Stimulated activated effector memory CD8-positive, alpha-beta T cell treated with anti-CD3 and anti-CD28 coated beads, Interleukin-12 subunit alpha, Interleukin-12 subunit beta, amount 100 ng/mL, for 72 hours (primary cell): Measurements from ENCODE around the gene RFX5.
A peak's percentile ranks its signal among the peaks of the same experiment; 100 is the strongest.

Experiments used
- ATAC-seq: fragments of 150-1000 bp; cut with Tn5 transposase; 2 replicates; pipeline ENCODE4 v1.10.0; 2021
- DNase-seq, 2 donors: peaks; one replicate each; pipeline ENCODE4 v3.0.0; 2021 to 2022; ENCODE audit warnings: low spot score in 2 of 2
- H3K27ac Mint-ChIP-seq: one replicate; pipeline ENCODE4 v1.8.0; 2022; ENCODE audit warnings: mild to moderate bottlenecking, mixed read lengths
- H3K36me3 Mint-ChIP-seq: one replicate; pipeline ENCODE4 v1.8.0; 2022; ENCODE audit warnings: mild to moderate bottlenecking, mixed read lengths
- H3K4me1 Mint-ChIP-seq: one replicate; pipeline ENCODE4 v1.8.0; 2022; ENCODE audit warnings: mixed read lengths
- H3K4me3 Mint-ChIP-seq: one replicate; pipeline ENCODE4 v1.8.0; 2022; ENCODE audit warnings: mild to moderate bottlenecking, mixed read lengths
- H3K9me3 Mint-ChIP-seq: one replicate; pipeline ENCODE4 v1.8.0; 2022; ENCODE audit warnings: mixed read lengths

The RFX5 gene

DNA sequence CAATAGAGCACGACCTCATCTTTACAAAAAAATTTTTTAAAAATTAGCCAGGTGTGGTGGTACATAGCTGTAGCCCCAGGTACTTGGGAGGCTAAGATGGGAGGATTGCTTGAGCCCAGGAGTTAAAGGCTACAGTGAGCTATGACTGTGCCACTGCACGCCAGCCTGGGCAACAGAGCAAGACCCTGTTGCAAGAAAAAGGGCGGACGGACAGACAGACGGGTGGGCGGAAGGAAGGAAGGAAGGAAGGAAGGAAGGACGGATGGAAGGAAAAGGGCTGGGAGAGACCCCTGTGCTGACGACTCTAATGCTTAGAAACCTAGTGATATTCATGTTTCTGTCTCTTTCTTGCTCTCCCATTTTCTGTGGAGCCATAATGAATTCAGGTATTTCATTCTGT, 34.2 kb downstream of the RFX5 start:
- no peaks in the 10 kb centered on the region for H3K9me3 Mint-ChIP-seq
- no peak overlapping the region for H3K4me3 Mint-ChIP-seq
- H3K4me1 Mint-ChIP-seq = peaks cover 53% of the 10 kb centered on the region
- no peak for ATAC-seq
- peaks cover 97% of the 10 kb centered on the region for H3K36me3 Mint-ChIP-seq
- peak overlapping the region; percentile 98 for H3K27ac Mint-ChIP-seq
- DNase-seq = no peak

DNA sequence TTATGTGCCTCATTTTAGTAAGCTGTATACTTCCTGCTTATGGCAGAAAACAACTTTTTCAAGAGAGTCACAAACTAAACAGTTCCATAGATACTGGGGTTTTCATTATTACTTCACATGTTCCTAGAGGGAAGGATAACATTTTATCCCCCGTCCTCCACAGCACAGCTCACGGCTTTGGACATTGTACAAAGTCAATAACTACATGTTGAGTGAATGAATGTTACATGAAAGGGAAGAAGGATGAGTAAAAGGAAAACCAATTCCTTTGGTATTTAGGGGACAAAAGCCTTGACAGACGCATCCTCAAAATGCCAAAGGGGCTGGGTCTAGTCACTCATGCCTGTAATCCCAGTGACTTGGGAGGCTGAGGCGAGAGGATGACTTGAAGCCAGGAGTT, 34.6 kb downstream of the RFX5 start:
- ATAC-seq (no peak), DNase-seq (no peak)
- Mint-ChIP-seq H3K9me3 (no peaks in the 10 kb centered on the region), H3K4me1 (peaks cover 49% of the 10 kb centered on the region), H3K4me3 (peak overlapping the region; percentile 59), H3K36me3 (peaks cover 97% of the 10 kb centered on the region), H3K27ac (peak overlapping the region; percentile 98)

DNA sequence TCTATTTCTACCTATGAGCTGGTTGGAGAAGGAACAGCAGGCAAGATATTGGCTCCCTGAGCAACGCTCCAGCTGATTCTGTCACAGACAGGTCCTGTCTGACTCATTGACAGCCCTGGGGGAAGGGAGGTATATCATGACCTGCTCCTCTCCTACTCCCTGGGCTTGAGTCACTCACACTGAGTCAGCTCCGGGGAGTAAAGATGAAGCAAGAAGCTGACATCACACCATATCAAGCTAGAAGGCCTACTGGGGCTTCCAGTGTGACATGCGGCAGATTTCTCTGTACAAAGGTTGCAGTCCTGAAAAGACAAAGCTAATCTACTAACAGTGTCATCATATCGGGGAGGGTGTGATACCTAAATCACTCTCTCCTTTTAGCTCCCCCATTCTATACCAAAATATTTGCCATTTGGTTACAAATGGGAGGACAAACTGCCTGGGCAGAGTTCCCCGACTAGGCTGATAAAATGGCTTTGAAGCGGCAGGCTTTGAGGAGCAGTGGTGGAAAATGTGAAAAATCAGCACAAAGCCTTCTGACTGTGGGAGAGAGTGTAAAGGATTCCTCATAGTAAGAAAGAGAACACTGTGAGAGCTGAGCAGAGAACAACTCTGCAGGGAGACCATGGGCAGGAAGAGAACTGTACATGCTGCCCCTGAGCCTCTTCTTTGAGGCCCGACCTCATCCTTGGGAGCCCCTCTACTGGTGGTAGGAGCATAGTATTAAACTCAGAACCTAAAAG, 35.3 kb downstream of the RFX5 start:
- Mint-ChIP-seq H3K27ac (peak overlapping the region; percentile 98), H3K36me3 (peaks cover 97% of the 10 kb centered on the region), H3K4me1 (peaks cover 47% of the 10 kb centered on the region), H3K9me3 (no peaks in the 10 kb centered on the region), H3K4me3 (peak overlapping the region; percentile 59)
- peak; percentile 100 for ATAC-seq
- peak; percentile 51 to 80 for DNase-seq

DNA sequence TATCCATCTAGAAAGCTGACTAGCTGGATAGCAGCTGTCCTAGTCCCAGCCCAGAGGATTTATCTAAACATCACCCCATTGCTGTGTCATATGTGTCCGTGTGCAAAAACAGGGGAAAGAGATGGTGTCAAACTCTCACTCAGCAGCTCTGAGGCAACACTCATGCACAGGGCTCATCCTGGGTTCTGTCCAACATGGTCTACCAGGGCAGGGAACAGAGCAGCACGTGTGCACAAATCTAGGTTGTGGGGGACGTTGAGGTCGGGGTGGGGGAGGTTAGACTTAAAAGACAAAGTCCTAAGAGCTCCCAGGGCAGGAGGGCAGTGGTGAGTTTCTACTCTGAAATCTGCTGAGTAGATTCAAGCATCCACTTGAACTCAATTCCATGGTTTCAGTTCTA, 36.0 kb downstream of the RFX5 start:
- ATAC-seq = no peak
- H3K4me1 Mint-ChIP-seq = peaks cover 47% of the 10 kb centered on the region
- H3K27ac Mint-ChIP-seq = peak overlapping the region; percentile 98
- no peaks in the 10 kb centered on the region for H3K9me3 Mint-ChIP-seq
- no peak for DNase-seq
- peak overlapping the region; percentile 59 for H3K4me3 Mint-ChIP-seq
- peaks cover 97% of the 10 kb centered on the region for H3K36me3 Mint-ChIP-seq

DNA sequence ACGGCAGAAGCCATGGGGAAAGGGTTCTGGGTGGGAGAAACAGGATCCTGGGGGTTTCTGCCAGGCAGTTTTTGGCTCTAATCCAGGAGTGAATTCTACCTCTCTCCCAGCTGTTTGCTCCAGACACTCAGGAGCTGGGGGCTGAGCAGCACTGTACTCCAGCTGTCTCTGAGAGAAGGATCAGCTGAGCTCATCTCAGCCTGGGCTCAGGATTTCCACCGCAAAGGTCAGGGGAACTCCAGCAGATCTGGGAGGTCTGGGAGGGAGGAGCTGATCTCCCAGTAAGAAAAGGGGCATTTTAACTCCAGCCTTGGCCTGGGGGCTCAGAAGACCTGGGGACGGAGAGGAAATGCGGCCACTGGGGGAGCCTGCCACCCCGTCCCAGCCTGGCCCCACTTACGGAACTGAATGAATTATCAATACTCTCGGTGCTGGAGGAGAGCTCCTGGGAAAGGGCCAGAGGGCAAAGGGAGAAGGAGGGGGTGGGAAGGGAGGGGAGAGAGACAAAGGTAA, 37.2 kb downstream of the RFX5 start:
- DNase-seq (no peak), ATAC-seq (no peak)
- peaks cover 47% of the 10 kb centered on the region for H3K4me1 Mint-ChIP-seq
- no peaks in the 10 kb centered on the region for H3K9me3 Mint-ChIP-seq
- H3K36me3 Mint-ChIP-seq = peaks cover 97% of the 10 kb centered on the region
- no peak overlapping the region for H3K4me3 Mint-ChIP-seq
- H3K27ac Mint-ChIP-seq = peak overlapping the region; percentile 98

DNA sequence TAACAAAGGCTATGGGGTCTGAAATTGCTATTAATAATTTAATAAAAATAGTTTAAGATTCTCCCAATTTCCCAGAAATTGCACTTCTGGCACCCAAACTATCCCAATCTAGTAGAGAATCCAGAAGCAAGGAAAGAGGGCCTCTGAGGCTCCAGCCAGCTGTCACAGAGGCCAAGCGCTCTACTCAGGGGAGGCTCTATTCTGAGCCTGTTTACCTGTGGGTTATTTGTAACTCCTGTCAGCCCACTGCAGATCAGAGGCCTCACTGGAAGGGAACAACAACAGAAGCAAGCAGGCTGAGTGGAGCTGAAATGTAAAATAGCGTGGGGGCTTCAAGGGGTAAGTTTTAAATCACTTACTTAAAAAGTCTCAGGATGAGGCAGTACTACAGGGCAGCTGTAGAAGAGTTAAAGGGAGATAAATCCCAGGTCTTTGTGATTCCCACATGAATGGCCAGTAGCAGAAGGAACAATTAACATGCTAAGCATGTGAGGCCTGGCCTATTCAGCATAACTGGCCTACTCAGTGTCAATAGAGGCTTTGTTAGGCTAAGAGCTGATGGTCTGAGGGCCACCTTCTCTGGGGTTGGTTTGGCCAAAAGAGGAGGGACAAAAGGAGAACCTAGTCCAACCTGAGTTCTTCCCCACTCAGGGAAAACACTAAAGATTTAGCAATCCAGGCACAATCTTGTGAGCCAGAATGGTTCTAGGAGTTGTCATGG, 52.1 kb downstream of the RFX5 start:
- no peak for ATAC-seq
- no peak for DNase-seq
- Mint-ChIP-seq H3K9me3 (no peaks in the 10 kb centered on the region), H3K4me1 (peaks cover 9% of the 10 kb centered on the region), H3K27ac (peak overlapping the region; percentile 79), H3K36me3 (peaks cover 99% of the 10 kb centered on the region), H3K4me3 (no peak overlapping the region)

DNA sequence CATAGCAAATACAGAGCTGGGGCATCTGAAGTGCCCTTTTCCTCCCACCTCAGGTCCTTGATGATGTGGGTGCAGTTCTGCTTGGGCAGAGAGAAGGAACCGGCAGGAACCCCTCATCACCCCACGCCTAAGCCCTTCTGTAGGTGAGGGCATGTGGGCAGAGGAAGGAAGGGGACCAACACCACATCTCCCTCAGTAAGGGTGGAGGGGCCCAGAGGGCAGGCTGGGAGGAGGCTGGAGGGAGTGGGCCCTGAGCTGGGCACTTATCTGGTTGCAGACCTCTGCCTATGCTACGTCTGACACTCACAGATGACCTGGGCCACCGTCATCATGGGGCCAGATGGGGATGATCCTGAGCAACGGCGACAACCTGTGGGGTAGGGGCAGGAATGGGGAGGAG, 54.0 kb downstream of the RFX5 start:
- H3K9me3 Mint-ChIP-seq = no peaks in the 10 kb centered on the region
- peaks cover 99% of the 10 kb centered on the region for H3K36me3 Mint-ChIP-seq
- no peak overlapping the region for H3K4me3 Mint-ChIP-seq
- ATAC-seq (no peak), DNase-seq (no peak)
- peaks cover 27% of the 10 kb centered on the region for H3K4me1 Mint-ChIP-seq
- H3K27ac Mint-ChIP-seq = peak overlapping the region; percentile 70

DNA sequence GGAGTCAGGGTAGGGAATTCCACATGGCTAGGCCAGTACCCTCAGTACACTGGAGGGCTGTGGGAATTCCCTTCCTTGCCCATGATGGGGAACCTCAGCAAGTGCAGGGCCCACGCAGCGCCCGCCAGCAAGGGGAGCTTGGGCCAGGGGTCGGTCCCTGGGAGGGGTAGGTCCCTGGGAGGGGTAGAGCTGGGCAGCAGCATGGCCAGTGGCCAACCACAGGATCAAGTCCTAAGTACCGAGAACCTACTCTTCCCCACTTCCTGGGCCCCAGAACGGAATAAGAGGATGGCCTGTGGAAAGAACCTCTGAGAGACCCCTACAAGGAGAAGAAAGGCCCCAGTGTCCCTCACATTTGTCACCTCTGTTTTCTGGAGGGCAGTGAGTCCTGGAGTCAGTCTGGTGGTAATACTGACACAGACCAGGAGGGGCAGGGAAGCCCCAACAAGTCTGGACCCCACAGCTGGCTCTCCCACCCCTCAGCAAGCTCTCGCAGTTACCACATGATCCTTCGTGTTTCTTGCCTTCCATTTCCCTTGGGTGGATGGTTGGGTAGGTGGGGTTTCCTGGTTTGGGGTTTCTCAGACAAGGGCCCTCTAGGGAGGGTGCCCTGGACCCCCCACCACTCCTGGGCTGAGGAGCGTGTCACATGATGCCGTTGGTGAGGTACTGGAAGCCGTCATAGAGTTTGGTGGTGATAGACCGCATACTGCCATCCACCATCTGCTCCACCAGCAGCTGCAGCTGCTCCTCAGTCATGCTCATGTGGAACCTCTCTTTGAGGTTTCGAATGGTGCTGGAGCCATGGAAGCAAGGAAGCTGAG, 54.6 kb downstream of the RFX5 start:
- Mint-ChIP-seq H3K36me3 (peaks cover 99% of the 10 kb centered on the region), H3K4me1 (peaks cover 27% of the 10 kb centered on the region)

DNA sequence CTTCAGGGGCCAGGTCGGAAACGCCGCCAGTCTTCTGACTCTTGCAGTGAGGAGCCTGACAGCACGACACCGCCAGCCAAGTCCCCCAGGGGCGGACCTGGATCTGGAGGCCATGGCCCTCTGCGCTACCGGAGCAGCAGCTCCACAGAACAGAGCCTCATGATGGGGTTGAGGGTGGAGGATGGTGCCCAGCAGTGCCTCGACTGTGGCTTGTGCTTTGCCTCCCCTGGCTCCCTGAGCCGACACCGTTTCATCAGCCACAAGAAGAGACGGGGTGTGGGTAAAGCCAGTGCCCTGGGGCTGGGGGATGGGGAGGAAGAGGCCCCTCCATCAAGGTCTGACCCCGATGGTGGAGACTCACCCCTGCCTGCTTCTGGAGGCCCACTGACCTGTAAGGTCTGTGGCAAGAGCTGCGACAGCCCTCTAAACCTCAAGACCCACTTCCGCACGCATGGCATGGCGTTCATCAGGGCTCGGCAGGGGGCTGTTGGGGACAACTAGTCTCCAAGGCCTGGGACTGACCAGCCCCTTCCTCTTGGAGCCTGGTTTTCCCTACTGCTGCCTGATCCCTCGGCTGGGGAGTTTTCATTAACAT, 56.2 kb downstream of the RFX5 start:
- Mint-ChIP-seq H3K4me1 (peaks cover 38% of the 10 kb centered on the region), H3K4me3 (no peak overlapping the region), H3K9me3 (no peaks in the 10 kb centered on the region), H3K36me3 (peaks cover 99% of the 10 kb centered on the region), H3K27ac (peak overlapping the region; percentile 91)
- ATAC-seq (peak; percentile 17), DNase-seq (no peak)

More for the DNA sequence above, 54.6 kb downstream of the RFX5 start:
- ATAC-seq (peak; percentile 11), DNase-seq (no peak)
- Mint-ChIP-seq H3K27ac (peak overlapping the region; percentile 70), H3K4me3 (no peak overlapping the region), H3K9me3 (no peaks in the 10 kb centered on the region)
